ENCODE measurements around the gene TSG101. TPM values are rescaled to one million over a fixed set of nuclear protein-coding genes. Genes with fewer than 3 reads are reported as not detected.
A peak's percentile ranks its signal among the peaks of the same experiment; 100 is the strongest.

Gene TSG101
- total RNA-seq, 1 experiment from 2014 or later, result 88.0 TPM

- no peak for DNase-seq (ENCODE audit: low spot score)
Observed at GRCh38 chr11:18493310-18493709, 33.4 kb downstream of the TSG101 start.

DNA sequence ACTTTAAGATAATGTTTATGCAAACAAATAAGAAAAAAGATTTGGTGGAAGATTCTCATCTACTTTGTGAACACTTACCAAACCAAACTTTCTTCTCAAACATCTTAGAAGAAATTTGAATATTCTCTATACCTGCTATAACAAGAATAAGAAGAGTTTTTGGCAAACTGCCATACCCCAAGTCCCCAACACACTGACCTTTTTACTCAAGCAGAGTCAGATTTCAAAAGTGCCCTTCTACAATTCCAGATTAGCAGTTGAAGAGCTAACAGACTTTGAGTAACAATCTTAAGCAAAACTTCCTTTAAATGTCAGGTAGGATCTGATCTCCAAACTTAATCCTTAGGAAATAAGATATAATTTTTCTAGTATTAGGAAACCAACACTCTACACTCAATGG, 33.9 kb downstream of the TSG101 start:
- no peak for DNase-seq (ENCODE audit: low spot score)

DNA sequence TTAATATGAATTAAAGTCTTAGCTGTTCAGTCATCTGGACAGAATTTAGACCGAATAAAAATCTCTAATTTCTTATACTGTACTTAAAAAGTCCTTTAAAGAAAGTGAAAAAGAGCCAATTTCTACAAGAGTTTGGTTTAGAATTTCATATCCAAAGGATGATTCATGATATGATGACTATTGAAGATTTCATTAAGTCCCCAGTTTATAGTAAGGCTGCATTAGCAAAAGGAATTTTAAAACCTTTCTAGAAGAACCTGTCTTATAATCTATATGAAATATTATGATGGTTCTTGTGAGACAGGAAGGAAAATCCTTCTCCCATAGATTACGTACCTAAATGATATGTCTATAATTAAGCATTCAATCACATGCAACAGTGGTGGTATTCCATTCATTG, 34.8 kb downstream of the TSG101 start:
- no peak for DNase-seq (ENCODE audit: low spot score)

DNA sequence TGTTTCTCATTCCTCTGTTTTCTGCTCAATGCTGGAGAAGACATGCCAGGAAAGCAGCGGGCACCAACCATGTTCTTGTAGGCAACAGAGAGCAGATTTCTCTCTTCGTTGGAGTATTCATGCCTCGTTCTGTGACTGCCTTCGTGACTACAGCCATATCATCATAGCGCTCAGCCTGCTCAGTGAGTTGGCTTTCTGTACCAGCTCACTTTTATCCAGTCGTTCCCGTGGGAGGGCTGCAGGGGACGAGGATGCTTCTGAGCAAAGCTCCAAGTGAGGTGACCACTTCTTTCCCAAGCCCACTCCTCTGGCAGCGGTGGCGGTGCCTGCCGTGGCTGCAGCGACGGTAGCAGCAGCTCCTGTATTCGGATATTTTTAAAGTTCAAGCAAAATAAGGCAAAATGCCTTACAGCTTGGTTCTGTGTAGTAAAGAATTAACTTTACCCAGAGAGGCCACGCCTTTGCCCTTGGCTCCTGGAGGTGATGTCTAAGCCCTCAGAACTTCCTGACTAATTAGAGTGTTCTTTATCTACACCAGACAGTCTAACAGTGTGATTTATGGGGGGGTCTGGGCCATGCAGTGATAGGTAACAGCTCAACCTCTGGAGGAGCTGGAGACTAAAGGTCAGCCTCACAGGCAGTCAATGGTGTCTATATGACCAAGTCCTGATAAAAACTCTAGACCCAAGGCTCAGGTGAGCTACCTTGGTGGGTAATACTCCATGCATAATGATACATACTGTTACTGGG, 35.8 kb downstream of the TSG101 start:
- DNase-seq (ENCODE audit: low spot score), result no peak

GRCh38 chr11:18490319-18490718, 36.4 kb downstream of the TSG101 start:
- no peak for DNase-seq (ENCODE audit: low spot score)

DNA sequence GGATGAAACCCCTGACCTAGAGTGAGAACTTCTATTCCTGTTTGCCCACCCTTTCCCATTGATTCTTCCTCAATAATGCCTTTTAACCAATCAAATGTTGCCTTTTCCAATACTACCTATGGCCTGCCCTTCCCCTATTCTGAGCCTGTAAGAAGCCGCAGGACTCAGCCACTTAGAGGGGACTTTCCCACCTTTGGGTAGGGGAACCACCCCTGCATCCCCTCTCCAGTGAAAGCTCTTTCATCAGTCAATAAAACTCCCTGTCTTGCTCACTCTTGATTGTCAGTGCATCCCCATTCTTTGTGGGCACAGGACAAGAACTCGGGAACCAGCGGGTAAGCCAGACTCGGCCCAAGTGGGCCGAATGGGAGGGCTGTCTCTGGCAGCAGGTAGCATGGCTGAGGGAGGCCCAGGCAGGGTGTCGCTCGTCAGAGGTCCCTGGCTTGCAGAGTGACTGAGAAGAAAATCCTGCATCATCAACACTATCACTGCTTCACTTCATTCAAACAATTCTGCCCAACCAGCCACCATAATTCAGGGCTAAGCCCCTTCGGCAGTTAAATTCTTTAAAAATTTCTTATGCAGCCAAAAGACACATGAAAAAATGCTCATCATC, 40.7 kb downstream of the TSG101 start:
- no peak for DNase-seq (ENCODE audit: low spot score)

GRCh38 chr11:18479063-18479462, 47.7 kb downstream of the TSG101 start:
- no peak for DNase-seq (ENCODE audit: low spot score)

GRCh38 chr11:18472587-18472986, 54.2 kb downstream of the TSG101 start:
- DNase-seq (ENCODE audit: low spot score), result no peak

DNA sequence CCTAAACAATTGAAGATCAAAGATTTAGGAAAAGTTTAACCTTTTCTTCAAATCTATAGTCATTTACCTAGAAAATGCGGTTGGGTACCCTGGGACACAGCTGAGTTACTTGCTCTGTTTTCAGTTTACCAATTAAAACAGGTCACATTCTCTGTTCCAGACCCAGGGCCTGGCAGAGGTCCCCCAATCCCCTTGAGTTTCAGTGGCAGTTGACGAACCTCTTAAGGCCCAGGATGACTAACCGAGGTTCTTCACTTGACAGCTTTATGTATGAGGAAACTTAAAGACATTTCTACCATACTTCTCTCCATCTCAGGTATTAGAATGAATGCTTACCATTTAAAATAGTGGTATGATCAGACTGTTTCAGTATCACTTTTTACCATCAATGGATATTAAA, 54.7 kb downstream of the TSG101 start:
- DNase-seq (ENCODE audit: low spot score), result no peak

- DNase-seq (ENCODE audit: low spot score), result no peak
Observed at GRCh38 chr11:18468961-18469360, 57.8 kb downstream of the TSG101 start.

DNA sequence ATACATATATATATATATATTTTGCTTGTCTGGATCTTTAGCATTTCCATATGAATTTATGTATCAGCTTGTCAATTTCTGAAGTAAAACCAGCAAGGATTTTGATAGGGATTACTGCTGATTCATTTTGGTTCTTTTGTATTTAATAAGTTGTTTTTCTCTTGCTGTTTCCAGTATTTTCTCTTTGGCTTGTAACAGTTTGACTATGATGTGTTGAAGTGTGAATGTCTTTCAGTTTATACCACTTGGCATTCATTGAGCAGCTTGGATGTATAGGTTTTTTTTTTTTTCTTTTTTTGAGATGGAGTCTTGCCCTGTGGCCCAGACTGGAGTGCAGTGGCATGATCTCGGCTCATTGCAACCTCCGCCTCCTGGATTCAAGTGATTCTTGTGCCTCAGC, 58.7 kb downstream of the TSG101 start:
- DNase-seq (ENCODE audit: low spot score), result no peak

GRCh38 chr11:18466402-18466801, 60.3 kb downstream of the TSG101 start:
- DNase-seq (ENCODE audit: low spot score), result no peak

DNA sequence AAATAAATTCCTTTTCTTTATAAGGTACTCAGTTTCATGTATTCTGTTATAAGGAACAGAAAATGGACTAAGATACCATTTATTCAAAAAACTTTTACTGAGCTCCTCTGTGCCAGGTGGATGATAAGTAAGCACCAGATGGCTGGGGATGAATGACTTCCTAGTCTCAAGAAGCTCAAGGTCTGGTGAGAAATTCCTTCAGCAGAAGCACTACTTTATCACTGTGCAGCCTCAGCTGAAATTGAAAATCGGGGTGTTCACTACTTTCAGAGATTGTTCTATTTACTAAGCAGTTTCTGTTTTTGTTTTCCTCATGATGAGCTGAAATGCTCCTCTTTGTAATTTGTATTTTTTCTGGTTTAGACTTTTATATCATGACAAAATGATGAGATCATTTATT, 63.3 kb downstream of the TSG101 start:
- DNase-seq (ENCODE audit: low spot score), result no peak

DNA sequence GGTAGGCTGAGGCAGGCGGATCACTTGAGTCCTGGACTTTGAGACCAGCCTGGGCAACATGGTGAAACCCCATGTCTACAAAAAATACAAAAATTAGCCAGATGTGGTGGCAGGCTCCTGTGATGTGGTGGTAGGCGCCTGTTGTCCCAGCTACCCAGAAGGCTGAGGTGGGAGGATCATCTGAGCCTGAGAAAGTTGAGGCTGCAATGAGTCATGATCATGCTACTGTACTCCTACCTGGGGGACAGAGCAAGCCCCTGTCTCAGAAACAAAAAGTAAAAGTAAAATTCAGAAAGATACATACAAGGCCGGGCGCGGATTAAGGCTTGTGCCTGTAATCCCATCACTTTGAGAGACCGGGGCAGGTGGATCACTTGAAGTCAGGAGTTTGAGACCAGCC, 64.8 kb downstream of the TSG101 start:
- no peak for DNase-seq (ENCODE audit: low spot score)

GRCh38 chr11:18459634-18460033, 67.1 kb downstream of the TSG101 start:
- DNase-seq (ENCODE audit: low spot score), result no peak

- peak; percentile 92 for DNase-seq (ENCODE audit: low spot score)
Observed at GRCh38 chr11:18457450-18457849, 69.3 kb downstream of the TSG101 start.

DNA sequence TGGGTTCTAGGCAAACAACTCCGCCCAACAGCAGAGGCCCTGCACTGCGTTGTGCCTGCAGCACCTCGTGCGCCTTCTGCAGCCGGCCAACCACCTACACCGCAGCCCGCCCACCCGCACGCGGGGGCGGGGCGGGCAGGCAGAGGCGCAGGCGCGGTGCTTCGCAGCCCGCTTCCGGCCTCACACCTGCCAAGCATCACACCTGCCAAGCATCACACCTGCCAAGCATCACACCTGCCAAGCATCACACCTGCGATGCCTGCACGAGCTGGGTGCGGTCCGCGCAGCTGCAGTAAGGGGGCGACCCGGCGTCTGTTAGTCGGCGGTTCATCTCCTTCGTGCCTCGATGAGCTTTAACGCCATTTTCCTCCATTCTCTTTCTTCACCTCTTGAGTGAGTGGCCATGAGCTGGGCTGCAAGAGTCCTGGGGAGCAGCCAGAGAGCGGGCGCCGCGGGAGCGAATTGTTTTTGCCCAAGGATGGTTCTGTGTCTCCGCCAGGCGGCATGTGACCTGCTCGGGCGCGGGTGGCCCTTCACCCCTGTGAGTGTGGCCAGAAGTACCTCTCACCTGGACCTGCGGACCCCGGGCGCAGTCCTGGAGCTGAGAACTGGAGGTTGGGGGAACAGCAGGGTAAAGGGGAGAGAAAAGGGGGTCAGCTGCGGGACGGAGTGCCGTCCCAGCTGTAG, 70.9 kb downstream of the TSG101 start, which contains the start of gene LDHAL6A:
Gene LDHAL6A, plus strand, starts transcription at position 171 of the 687 bp plus-strand sequence. CDS start 825 bp downstream, outside the sequence.
- no peak for DNase-seq (ENCODE audit: low spot score)

GRCh38 chr11:18452927-18453326, 73.8 kb downstream of the TSG101 start:
- peak; percentile 46 for DNase-seq (ENCODE audit: low spot score)

- no peak for DNase-seq (ENCODE audit: low spot score)
Observed at GRCh38 chr11:18449251-18449650, 77.5 kb downstream of the TSG101 start.

DNA sequence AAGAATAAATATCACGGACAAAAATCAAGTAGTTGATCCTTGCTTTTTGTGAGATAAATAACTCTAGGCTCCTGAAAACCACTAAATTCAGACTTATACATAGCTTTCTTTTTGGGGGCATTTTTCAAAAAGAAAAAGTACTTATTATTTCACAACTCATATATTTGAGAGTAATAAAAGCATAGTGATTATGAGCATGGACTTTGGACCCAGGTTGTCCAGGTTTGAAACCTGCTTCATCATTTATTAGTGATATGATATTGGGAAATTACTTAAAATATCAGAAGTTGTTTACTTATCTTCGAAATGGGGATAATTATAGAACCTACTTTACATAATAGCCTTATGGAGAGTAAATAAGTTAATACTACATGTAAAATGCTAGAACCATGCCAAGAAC, 88.1 kb downstream of the TSG101 start:
- no peak for DNase-seq (ENCODE audit: low spot score)
